Anterior cingulate cortex (tissue), 58 donors: Measurements from ENCODE around the gene PPP1CB.

Source experiments
- DNase-seq, 58 donors: peaks; one replicate each; lab custom pipeline; 2025; lab: John Stamatoyannopoulos, UW

The PPP1CB gene

DNA sequence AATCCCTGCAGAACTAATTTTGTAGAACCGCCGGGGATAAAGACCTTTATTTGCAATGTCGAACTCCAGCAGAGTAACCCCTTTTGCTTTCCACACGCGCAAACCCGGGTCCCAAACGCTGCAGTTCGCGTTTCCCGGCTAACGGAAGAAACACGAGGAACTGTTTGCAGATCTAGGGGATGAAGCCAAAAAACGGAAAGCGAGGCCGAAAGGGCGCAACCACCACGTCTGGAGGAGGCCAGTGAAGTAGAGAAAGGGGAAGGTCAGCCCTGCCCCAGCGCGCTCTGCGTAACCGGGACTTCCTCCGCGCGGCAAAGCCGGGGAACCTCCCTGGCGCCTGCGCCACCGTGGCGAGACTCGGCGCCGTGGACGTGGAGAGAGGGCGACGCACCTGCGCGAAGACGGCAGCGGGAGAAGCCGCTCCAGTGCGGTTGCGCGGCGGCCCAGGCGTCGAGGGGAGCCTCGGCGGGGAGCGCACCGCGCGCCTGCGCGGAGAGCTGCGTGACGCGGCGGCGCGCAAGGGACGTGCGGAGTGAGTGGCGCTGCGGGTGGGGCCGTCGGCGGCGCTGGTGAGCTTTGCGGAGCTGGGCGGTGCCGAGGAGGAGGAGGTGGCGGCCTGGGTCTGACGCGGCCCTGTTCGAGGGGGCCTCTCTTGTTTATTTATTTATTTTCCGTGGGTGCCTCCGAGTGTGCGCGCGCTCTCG is at the start of gene PPP1CB:
PPP1CB (plus strand) TSS at position 579 of the 704 bp plus-strand sequence. CDS start 295 bp downstream, outside the sequence.
- peak; percentile 63 to 98 (median 93) for DNase-seq

DNA sequence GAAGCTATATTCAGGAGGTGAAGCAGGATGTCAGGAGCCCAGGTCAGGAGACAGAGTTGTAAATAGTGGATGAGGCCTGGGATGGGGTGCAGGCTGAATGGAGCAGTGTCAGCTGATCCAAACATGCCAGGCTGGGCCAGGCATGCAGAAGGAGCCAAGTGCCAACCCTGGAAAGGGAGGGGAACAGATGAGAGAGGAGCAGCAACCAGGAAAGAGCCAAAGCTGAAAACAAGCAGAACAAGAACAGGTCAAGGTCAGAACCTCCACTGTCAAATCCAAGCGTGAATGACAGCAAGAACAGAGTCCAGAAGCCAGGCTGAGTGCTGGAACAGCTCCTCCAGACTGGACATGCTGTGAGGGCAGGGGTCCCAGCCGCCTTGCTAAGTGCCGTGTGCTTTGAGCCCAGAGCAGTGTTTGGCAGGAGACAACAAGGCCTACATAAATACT is 49.2 kb upstream of the PPP1CB start:
- peak in 32 of 58 donors; percentile 9 to 77 (median 38) for DNase-seq

DNA sequence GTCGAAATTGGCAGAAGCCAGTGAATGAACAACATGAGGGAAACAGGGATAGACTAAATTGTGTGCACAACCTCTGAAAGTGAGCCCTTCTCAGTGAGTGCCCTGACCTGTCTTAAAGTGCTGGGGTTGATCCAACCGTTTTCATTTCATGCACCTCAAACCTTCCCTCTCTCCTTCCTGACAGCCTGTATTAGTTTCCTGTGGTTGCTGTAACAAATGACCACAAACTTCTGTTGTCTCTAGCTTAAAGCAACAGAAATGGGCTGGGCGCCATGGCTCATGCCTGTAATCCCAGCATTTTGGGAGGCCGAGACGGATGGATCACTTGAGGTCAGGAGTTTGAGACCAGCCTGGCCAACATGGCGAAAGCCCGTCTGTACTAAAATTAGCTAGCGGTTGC is 48.8 kb upstream of the PPP1CB start:
- DNase-seq = no peak

DNA sequence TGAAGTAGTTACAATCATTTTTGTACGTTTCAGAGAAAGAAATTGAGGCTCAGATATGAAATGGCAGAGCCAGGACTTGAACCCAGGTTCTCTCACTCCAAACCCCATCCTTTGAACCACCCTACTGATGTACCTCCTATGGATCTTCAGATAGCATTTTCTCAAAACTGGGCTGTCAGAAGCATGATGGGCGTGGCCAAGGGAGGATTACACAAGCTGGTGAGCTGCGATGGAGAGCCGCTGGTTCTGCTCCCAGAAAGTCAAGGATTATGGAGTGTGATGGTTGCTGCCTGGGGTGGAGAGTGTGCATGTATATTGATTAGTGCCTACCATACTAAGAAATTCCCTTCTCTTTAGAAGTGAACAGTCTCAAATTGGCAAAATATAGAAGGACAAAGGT is 47.0 kb upstream of the PPP1CB start:
- no peak for DNase-seq

DNA sequence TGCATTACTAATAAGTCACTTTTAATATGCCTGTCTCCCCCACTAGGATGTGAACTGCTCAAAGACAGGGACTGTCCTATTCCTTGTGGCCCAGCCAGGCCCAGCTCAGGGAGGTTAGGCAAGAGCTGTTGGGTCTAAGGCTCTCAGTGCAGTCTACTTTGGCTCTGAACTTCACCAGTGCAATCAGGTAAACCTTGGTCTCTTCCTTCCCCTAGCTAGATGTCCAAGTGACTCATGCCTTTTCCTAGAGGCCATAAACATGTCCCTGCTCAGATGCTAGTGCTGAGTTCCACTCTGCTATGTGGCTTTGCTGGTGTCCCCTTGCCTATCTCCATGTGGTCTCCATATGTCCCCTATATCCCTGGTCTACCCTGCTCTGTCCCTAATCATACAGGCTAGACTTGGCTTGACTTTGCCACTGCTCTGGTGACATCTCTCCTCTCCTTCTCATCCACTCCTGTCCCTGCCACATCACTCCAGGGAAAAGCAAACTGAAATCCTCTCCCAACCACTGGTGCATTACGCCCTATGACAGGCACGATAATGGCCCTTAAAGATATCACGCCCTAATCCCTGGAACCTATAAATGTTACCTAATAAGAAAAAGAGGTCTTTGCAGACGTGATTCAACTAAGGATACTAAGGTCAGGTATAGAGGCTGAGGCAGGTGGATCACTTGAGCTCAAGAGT is 45.7 kb upstream of the PPP1CB start:
- DNase-seq = no peak

DNA sequence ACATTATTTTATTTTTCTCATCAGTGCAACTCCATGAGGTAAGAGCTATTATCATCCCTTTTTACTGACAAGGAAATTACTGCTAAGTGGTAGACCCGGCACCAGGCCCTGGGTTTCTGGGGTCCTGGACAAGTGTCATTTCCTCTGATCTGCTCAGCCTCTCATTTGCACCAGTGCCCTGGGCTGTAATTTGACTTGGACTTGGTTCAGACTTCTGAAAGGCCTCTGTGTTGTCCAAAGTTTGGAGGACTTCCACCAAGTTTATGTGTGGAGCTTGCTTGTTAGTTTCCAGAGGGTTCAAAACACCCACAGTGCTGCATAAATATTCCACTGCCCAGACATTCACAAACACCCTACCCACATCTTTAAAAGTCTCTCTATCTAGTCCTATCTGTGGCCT is 44.0 kb upstream of the PPP1CB start:
- DNase-seq = peak in 48 of 58 donors; percentile 10 to 87 (median 44)

DNA sequence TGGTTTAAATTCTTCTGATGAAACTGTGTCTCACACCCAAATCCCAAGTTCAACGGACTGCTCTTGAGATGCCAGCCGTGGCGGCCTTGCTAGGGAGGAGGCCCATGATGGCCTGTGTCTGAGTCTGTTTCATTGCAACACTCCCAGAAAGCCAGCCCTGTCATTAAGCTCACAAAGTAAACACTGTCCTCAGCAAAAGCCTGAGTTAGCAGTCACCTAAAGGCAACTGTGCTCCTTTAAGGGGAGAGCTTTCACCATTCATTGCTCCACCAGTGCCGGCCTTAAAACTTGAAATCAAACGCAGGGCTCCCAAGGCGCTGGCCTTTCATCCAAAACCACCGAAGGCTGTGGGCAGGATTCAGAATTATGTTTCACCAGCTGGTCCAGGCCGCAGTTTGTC is 42.5 kb upstream of the PPP1CB start:
- DNase-seq = peak in 1 of 58 donors; percentile 2

DNA sequence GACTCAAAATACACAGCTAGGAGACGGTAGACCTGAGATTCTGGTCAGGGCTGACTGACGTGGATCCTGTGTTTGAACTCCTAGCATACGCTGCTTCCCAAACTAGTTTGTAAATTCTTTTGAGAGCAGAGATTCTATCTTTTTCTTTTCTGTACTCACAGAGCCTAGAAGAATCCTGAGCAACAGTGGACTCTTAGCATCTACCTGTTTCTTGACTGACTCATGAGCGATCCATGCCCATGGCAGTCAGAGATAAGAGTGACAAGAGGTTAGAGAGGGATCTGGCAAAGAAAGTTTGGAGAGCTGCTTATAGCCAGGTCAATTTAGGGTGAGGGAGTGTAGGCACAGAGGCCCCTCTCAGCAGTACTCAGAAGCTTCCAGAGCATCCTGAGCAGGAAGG is 41.1 kb upstream of the PPP1CB start:
- no peak for DNase-seq

DNA sequence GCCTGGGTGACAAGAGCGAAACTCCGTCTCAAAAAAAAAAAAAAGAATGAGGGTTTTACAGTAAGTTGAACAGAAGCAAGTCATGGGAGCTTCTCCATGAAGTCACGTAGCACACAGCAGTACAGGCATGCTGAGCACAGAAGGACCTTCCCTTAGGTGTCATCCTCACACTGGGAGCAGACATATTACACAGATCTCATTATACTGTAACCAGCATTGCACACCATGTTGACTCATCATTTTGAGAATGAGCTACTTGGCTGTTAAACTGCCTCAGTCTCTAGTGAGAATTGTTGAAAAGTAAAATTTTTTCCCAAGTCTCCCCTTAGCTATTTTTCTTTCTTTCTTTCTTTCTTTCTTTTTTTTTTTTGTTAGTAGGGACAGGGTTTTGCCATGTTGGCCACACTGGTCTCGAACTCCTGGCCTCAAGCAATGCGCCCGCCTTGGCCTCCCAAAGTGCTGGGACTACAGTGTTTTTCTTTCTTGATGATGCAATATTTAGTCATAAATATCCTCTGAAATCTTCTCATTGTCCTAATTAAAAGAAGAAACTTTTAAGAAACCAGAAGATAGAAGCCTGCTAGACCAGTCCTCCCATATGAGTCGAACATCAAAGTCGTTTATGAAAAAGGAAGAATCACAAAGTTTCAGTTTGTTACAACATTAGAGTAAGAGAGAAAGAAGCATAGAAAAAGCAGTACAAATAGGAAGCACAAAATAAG is 37.9 kb upstream of the PPP1CB start:
- no peak for DNase-seq

DNA sequence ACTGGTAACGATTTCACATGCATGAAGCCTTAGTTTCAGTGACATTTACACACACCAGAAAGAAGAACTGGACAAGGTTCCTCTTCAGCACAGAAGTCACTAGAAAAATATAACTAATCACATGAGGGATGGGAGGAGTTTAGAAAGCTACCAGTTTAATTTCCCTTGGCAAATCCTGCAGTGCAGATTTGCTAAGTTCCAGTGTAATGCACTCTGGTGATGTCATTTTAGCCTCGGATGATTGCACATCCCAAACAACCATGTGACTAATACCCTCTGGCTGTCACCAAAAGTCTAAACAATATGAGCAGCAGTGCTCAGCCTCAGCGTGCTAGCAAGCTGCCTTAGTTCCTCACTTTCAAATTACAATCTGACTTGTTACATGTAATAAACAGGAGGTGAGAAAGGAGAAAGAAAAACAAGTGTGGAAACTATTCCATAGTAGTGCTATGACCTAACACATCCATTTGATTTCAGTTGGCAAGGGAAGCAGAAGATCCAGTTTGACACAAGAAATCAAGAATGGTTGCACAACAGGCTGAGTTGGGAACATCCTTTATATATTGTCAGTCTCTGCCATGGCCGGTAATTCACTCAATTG is 35.3 kb upstream of the PPP1CB start:
- peak in 14 of 58 donors; percentile 4 to 69 (median 18) for DNase-seq

DNA sequence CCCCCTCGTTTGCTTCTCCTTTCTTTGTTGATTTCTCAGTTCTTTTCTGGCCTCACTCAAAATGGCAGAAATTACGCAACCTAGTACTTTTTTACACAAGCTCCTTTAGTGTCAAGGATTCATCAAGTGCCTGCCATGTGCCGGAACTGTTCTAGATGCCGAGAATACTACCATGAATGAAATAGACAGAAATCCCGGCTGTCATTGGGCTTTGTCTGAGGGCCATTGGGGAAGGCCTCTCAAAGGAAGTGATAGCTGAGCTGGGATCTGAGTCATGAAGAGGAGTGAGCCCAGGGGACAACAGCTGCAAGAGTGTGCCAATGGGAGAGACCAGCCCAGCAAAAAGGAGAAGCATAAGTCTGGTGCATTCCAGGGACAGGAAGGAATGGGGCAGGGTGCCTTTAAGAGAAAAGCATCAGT is 34.3 kb upstream of the PPP1CB start:
- DNase-seq = peak in 7 of 58 donors; percentile 7 to 56 (median 25)

DNA sequence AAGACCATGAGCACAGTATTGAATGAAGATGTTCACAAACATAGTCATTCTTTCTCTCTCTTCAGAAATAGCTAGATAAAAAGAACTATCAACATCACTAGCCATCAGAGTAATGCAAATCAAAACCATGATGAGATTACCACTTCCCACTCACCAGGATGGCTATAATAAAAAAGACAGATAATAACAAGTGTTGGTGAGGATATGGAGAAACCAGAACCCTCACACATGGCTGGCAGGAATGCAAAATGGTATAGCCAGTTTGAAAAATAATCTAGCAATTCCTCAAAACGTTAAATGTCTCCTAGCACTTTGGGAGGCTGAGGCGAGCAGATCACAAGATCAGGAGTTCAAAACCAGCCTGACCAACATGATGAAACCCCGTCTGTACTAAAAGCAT is 31.3 kb upstream of the PPP1CB start:
- DNase-seq = no peak

DNA sequence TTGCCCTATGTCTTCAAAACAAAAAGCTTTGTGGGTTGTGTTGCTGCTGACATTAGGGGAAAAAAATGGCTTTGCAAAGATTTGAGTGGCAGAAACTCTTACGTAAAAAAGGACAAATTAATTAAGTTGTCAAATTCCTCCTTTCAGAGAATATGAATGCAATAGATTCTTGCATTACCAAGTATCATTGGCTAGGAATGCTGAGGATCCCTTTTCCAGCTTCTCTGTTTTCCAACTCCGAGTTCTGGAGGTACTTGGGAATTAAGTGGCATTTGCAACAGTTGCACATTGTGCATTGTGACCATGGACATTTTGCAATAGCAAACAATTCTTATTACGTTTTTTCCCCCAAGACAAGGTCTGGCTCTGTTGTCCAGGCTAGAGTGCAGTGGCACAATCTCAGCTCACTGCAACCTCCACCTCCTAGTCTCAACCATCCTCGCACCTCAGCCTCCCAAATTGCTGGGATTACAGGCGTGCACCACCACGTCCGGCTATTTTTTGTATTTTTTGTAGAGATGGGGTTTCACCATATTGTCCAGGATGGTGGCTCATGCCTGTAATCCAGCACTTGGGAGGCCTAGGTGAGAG is 29.9 kb upstream of the PPP1CB start:
- DNase-seq = no peak

DNA sequence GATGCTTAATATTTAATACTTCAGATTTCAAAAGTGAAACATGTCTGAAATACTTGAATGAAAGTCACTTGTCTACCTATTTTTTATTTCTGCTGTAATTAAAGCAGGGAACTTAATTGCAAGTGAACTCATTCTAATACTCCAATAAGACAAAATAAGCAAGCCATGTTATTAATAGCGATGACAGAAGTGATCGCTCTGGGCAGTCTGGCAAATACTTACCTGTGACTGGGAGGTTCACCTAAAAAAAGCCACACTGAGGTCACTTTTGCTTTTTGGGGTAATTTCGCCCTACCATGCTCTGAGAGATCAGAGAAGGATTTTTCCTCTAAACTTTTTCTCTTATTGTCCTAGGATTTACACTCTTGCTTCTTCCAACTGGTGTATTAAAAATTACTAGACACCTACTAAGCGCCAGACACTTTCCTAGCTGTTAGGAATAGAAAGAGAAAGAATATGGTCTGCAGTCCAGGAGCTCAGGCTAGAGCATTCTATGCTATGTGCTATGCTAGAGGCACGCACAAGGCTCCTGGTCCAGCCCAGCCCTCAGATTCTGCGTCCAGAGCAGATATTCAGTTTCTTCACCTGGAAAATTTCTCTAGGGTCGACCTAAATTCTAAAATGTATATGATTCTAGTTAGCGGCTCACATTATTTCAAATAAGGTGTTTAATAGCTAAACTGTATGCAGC is 26.5 kb upstream of the PPP1CB start:
- DNase-seq = no peak

DNA sequence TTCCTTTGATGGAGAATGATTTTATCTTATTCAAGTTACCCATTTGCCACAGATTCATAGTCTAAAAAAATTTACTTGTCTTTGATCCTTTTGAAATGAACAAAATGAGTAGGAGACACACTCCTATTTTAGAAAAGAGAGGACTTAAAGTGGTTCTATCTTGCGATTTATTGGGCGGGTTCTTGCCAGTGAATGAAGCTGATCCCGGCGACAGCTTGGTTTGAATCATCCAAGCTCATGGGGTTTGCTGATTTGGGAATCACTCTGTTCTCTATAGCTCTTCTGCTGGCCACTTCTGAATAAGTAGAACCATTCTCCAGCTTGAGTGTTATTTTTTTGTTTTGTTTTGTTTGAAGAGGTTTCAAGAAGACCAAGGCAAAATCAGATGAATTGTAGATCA is 25.5 kb upstream of the PPP1CB start:
- DNase-seq = peak in 5 of 58 donors; percentile 10 to 29 (median 21)

DNA sequence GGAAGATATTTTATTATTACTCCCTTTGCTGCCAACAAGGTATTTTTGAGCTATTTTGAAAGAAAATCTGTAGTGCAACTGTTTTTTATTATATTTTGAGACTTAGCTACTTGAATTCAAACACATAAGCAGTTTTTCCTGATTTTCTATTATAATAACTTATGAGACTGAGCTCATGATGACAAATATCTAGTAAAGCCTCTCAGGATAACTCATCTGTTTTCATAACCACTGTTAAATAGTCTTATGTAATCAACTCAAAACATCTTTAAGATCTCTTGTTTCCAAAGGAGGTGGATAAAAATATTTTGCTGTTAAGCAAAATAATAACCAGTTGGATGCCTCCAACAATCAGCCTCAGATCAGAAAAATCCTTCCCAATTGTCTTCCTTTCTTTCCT is 21.9 kb upstream of the PPP1CB start:
- DNase-seq = no peak

DNA sequence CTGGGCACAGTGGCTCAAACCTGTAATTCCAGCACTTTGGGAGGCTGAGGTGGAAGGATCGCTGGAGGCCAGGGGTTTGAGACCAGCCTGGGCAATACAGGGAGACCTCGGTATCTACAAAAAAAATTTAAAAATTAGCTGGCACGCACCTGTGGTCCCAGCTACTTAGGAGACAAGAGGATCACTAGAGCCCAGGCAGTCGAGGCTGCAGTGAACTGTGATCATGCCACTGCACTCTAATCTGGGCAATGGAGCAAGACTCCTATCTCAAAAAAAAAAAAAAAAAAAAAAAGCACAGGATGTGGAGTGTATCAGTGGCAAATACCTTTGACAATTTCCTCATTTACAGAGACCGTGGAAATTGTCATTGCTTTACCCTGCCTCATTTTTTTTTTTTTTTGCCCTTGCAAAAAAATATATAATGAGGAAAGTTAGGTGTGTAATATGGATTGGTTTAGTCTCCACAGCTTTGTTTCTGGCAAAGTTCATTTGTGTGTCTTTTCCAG is 20.9 kb upstream of the PPP1CB start:
- DNase-seq = no peak

DNA sequence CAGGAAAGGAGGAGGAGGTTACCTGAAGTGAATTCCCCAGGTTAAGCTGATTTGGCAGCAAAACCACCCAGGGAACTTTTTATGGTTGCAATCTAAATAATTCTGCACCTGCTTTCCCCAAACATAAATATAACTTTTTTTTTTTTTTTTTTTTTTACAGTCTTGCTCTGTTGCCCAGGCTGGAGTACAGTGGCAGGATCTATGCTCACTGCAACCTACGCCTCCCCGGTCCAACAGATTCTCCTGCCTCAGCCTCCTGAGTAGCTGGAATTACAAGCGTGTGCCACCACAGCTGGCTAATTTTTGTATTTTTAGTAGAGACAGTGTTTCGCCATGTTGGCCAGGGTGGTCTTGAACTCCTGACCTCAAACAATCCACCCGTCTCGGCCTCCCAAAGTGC is 16.1 kb upstream of the PPP1CB start:
- DNase-seq = no peak

DNA sequence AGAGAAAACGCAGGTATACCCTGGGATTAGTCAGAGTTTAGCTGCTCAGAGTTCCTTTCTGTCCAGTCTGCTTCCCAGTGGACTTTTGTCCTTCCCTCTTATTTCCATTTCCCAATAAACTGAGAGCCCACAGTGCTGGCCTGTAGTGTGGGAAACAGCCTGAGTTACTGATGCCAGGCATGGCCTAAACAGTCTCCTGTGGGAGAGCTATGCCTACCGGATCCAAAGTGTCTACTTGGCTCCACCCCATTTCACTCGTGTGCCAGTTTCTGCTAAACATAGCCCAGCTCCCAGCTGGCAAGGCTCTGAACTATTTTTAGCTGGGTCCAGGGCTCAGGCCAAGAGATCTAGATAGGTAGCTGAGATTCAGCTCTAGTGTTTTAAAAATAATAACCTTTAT is 15.6 kb upstream of the PPP1CB start:
- peak in 47 of 58 donors; percentile 13 to 85 (median 54) for DNase-seq

DNA sequence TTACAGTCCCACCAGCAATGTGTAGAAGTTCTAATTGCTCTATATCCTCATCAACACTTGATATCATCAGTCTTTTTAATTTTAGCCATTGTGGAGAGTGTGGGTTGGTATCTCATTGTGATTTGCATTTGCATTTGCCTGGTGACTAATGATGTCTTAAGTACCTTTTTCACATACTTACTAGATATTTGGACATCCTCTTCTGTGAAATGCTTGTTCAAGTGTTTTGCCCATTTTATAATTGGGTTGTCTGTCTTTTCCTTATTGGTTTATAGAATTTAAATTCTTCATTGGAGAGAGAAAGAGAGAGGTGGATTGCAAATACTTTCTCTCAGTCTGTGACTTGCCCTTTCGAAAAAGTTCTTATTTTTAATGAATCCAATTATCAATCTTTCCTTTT is 14.0 kb upstream of the PPP1CB start:
- no peak for DNase-seq
